Duodenal mucosa (tissue), 2 donors: ENCODE measurements around the gene EIF1AD.

Experiments used
- H3K27ac ChIP-seq: one replicate; pipeline ENCODE4 v1.7.0; 2013; ENCODE audit warnings: low read depth, low read length
- H3K27me3 ChIP-seq, 2 donors: one replicate each; pipeline ENCODE4 v1.7.0; 2013; ENCODE audit warnings: low read length in 2 of 2, control low read depth in 1 of 2; ENCODE audit not compliant: insufficient read depth in 2 of 2, control insufficient read depth in 1 of 2
- H3K36me3 ChIP-seq, 2 donors: one replicate each; pipeline ENCODE4 v1.7.0; 2013; ENCODE audit warnings: low read length in 2 of 2, control low read depth in 1 of 2; ENCODE audit not compliant: insufficient read depth in 2 of 2, control insufficient read depth in 1 of 2
- H3K4me1 ChIP-seq, 2 donors: one replicate each; pipeline ENCODE4 v1.7.0; 2013; ENCODE audit warnings: low read length in 2 of 2, control low read depth in 1 of 2; ENCODE audit not compliant: insufficient read depth in 2 of 2, control insufficient read depth in 1 of 2
- H3K4me3 ChIP-seq, 2 donors: one replicate each; pipeline ENCODE4 v1.7.0; 2013; ENCODE audit warnings: low read length in 2 of 2, low read depth in 1 of 2
- H3K9ac ChIP-seq, 2 donors: one replicate each; pipeline ENCODE4 v1.7.0; 2013; ENCODE audit warnings: low read length in 2 of 2, low read depth in 1 of 2
- H3K9me3 ChIP-seq, 2 donors: one replicate each; pipeline ENCODE4 v1.7.0; 2013; ENCODE audit warnings: low read length in 2 of 2, control low read depth in 1 of 2; ENCODE audit not compliant: control insufficient read depth in 1 of 2

Gene EIF1AD

GRCh38 chr11:65982824-65983588, 19.0 kb downstream of the EIF1AD start:
- Histone ChIP-seq H3K27ac (no peak overlapping the region), H3K9me3 (no peaks in the 10 kb centered on the region), H3K27me3 (no peaks in the 10 kb centered on the region), H3K9ac (no peak overlapping the region), H3K4me1 (no peaks in the 10 kb centered on the region), H3K36me3 (peaks cover 0 to 19% of the 10 kb centered on the region in 2 donors), H3K4me3 (no peak overlapping the region)

GRCh38 chr11:65981972-65982823, 19.8 kb downstream of the EIF1AD start:
- H3K4me3 ChIP-seq: no peak overlapping the region
- H3K27ac ChIP-seq: no peak overlapping the region
- no peaks in the 10 kb centered on the region for H3K4me1 ChIP-seq
- H3K9me3 ChIP-seq: no peaks in the 10 kb centered on the region
- H3K36me3 ChIP-seq: peaks cover 6 to 27% of the 10 kb centered on the region in 2 donors
- H3K27me3 ChIP-seq: no peaks in the 10 kb centered on the region
- no peak overlapping the region for H3K9ac ChIP-seq

- H3K9me3 ChIP-seq: no peaks in the 10 kb centered on the region
- no peaks in the 10 kb centered on the region for H3K4me1 ChIP-seq
- no peak overlapping the region for H3K9ac ChIP-seq
- H3K27ac ChIP-seq: no peak overlapping the region
- H3K36me3 ChIP-seq: peaks cover 14 to 37% of the 10 kb centered on the region in 2 donors
- no peaks in the 10 kb centered on the region for H3K27me3 ChIP-seq
- H3K4me3 ChIP-seq: no peak overlapping the region
These were observed 20.7 kb downstream of the EIF1AD start for GRCh38 chr11:65981101-65981740.

GRCh38 chr11:65979261-65979759, 22.6 kb downstream of the EIF1AD start:
- no peaks in the 10 kb centered on the region for H3K9me3 ChIP-seq
- H3K27me3 ChIP-seq: no peaks in the 10 kb centered on the region
- H3K9ac ChIP-seq: no peak overlapping the region
- no peaks in the 10 kb centered on the region for H3K4me1 ChIP-seq
- H3K27ac ChIP-seq: no peak overlapping the region
- H3K36me3 ChIP-seq: peaks cover 20 to 43% of the 10 kb centered on the region in 2 donors
- no peak overlapping the region for H3K4me3 ChIP-seq

- peaks cover 22 to 44% of the 10 kb centered on the region in 2 donors for H3K36me3 ChIP-seq
These were observed 23.3 kb downstream of the EIF1AD start for GRCh38 chr11:65978391-65979238.

GRCh38 chr11:65977621-65978390, 24.2 kb downstream of the EIF1AD start:
- no peak overlapping the region for H3K4me3 ChIP-seq
- no peak overlapping the region for H3K9ac ChIP-seq
- no peaks in the 10 kb centered on the region for H3K4me1 ChIP-seq
- no peaks in the 10 kb centered on the region for H3K27me3 ChIP-seq
- H3K36me3 ChIP-seq: peaks cover 28 to 51% of the 10 kb centered on the region in 2 donors
- no peak overlapping the region for H3K27ac ChIP-seq
- no peaks in the 10 kb centered on the region for H3K9me3 ChIP-seq

More at GRCh38 chr11:65978391-65979238, 23.3 kb downstream of the EIF1AD start:
- Histone ChIP-seq H3K4me3 (no peak overlapping the region), H3K27me3 (no peaks in the 10 kb centered on the region), H3K4me1 (no peaks in the 10 kb centered on the region), H3K9ac (no peak overlapping the region), H3K9me3 (no peaks in the 10 kb centered on the region), H3K27ac (no peak overlapping the region)

- Histone ChIP-seq H3K27ac (no peak overlapping the region), H3K27me3 (no peaks in the 10 kb centered on the region), H3K9ac (no peak overlapping the region), H3K9me3 (no peaks in the 10 kb centered on the region), H3K36me3 (peaks cover 28 to 56% of the 10 kb centered on the region in 2 donors), H3K4me1 (no peaks in the 10 kb centered on the region), H3K4me3 (no peak overlapping the region)
These were observed 25.5 kb downstream of the EIF1AD start for GRCh38 chr11:65976216-65977176.

GRCh38 chr11:65975771-65976170, 26.2 kb downstream of the EIF1AD start:
- Histone ChIP-seq H3K4me1 (no peaks in the 10 kb centered on the region), H3K9me3 (no peaks in the 10 kb centered on the region), H3K36me3 (peaks cover 28 to 56% of the 10 kb centered on the region in 2 donors), H3K27me3 (no peaks in the 10 kb centered on the region), H3K27ac (no peak overlapping the region), H3K4me3 (no peak overlapping the region), H3K9ac (no peak overlapping the region)
